Spleen (tissue), 7 donors: ENCODE data around the gene NMU.

ENCODE experiments used
- POLR2AphosphoS5 ChIP-seq, 3 donors: sonication (generic); formaldehyde crosslinking; IDR thresholded peaks; one replicate each; pipeline ENCODE4 v1.5.1; 2017; ENCODE audit warnings: antibody characterized with exemption in 3 of 3
- TF ChIP-seq, protein P1 (sequence below), 11 experiments: fragments of 200-600 bp in 7 of 11; fragments of 450-650 bp in 4 of 11; sonication (generic) in 4 of 11; IDR thresholded peaks in 8 of 11; conservative IDR thresholded peaks in 3 of 11; 1 replicate in 7 of 11; 2 replicates in 4 of 11; pipeline versions ENCODE4 v1.4.0 to v1.8.0; 2016 to 2021; ENCODE audit warnings: antibody characterized with exemption in 11 of 11, inconsistent platforms in 4 of 11, mild to moderate bottlenecking in 1 of 11
- donor health status: DM: no; HTN: no; CAD: no; lungs with moderate emphysema.
- donor health status: DM: no; HTN: no; CAD: no.
- donor health status: DM: no; HTN: no; CAD: no.

DNA sequence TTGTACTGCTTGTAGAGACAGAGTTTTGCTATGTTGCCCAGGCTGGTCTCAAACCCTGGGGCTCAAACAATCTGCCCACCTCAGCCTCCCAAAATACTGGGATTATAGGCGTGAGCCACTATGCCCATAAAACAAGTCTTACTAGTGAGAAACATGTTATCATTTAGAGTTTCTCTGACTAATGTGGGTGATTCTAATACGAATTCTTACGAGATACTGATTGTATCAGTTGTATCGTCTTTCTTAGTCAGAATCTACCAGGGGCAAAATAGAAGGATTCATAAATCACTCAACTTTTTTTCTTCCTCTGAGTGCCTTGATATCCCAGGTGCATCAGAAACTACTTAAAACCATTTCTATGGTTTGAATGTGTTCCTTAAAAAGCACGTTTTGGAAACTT, 14.4 kb upstream of the NMU start:
- no peak for TF ChIP-seq POLR2AphosphoS5 (IDR thresholded peaks at IDR 0.05)
- TF ChIP-seq, protein P1, sequence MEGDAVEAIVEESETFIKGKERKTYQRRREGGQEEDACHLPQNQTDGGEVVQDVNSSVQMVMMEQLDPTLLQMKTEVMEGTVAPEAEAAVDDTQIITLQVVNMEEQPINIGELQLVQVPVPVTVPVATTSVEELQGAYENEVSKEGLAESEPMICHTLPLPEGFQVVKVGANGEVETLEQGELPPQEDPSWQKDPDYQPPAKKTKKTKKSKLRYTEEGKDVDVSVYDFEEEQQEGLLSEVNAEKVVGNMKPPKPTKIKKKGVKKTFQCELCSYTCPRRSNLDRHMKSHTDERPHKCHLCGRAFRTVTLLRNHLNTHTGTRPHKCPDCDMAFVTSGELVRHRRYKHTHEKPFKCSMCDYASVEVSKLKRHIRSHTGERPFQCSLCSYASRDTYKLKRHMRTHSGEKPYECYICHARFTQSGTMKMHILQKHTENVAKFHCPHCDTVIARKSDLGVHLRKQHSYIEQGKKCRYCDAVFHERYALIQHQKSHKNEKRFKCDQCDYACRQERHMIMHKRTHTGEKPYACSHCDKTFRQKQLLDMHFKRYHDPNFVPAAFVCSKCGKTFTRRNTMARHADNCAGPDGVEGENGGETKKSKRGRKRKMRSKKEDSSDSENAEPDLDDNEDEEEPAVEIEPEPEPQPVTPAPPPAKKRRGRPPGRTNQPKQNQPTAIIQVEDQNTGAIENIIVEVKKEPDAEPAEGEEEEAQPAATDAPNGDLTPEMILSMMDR (IDR thresholded peaks at IDR 0.05 in 8 of 11, conservative IDR thresholded peaks at IDR 0.05 in 3 of 11), result no peak
